Iris pigment epithelial cell (primary cell): ENCODE results near the gene ZPLD1.

Experiments used
- DNase-seq: peaks from one replicate; pipeline ENCODE4 v3.0.0-alpha.2; 2011; ENCODE audit warnings: low read depth

The ZPLD1 gene

DNA sequence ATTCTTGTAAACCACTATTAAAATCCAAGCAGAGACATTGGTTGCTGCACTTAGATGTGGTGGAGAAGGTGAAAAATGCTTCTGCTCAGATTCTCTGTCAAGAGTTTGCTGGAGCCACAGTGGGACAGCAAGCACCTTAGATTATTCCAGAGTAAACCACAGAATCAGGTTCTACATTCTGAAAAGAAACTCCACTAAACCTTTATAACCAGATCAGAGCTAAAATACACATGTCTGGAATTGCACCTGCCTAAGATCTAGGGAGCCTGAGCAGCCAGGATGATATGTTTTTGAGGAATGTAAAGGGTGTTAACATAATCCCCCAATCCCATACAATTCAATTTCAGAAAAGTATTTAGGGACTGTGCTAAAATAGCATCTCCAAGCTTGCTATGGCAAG, at the start of gene ZPLD1:
Gene ZPLD1 (plus strand): TSS at position 301 of the 400 bp plus-strand sequence. CDS start 3,473 bp downstream, outside the sequence.
- no peak for DNase-seq

GRCh38 chr3:102390171-102390864, 44.5 kb upstream of the ZPLD1 start:
- no peak for DNase-seq

- DNase-seq, result no peak
Observed at GRCh38 chr3:102390916-102391315, 43.9 kb upstream of the ZPLD1 start.

DNA sequence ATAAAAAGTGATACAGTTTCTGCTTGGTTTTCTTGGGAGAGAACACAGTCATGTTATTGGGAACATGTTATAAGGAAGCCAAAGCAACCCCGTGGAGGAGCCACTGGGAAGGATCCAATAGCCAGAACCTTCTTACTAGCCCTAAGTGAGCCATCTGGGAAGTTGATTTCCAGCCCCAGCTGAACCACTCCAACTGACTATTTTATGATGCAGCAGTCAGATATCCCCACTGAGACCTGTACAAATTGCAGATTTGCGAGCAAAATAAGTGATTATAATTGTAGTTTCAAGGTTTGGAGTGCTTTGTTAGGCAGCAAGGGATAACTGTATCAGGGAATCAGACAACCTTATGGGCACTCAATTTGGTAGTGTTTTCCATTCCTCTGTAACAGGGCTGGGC, 43.3 kb upstream of the ZPLD1 start:
- DNase-seq, result no peak

DNA sequence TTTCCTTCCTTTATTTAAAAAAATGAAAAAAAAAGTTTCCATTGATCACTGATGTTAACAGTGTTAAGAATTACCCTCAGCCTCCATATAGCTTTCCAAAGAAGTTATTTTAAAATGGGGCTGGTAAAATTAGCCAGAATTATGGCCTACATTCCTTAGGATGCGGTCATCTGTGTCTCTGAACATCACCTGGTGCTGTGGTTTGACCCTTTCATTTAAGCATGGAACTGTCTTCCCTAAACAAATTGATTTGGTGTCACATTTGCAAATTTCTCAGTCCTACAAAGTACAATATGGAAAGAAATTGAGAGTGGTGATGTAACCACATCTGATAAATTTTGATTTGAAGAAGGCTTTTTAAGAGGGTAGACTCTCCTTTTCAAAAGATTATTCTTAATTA, 40.3 kb upstream of the ZPLD1 start:
- no peak for DNase-seq

- DNase-seq, result no peak
Observed at GRCh38 chr3:102398176-102398575, 36.6 kb upstream of the ZPLD1 start.

GRCh38 chr3:102398666-102399065, 36.1 kb upstream of the ZPLD1 start:
- no peak for DNase-seq

GRCh38 chr3:102400142-102400541, 34.7 kb upstream of the ZPLD1 start:
- DNase-seq, result peak; percentile 34

DNA sequence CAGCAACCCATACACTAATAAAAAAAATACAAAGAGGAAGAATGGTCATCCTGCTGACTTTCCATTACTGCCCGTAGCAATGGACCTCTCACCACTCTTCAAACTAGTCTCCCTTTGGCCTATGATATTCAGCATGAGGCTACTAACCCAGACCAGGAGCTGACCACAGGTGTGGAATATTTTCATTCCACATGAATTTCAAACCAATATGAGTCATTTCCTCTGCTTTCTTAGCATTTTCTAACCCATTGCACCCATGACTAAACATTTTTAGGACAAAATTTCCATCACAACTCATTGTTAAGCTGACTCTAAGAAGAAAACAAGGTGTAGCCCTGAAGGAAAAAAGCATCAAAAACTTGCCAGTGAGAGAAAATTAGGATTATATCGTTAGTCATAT, 34.0 kb upstream of the ZPLD1 start:
- peak; percentile 74 for DNase-seq

DNA sequence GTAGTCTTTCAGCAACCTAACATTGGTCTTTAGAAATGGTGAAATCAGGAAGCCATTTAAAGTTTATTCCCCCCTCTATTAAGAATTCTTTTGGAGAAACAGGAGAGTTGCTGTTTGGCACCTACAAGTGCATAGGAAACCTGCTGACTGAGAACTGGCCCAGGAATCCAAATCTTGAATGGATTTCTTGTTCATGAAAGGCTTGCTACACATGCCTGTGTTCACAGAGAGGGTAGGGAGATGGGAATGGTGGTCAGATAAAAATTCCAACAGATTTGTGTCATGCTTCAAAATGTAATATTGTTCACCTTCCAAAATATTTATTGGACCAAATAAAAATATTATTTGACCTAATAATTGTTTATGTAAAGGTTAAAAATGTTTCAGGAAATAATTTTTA, 24.2 kb upstream of the ZPLD1 start:
- peak; percentile 7 for DNase-seq

DNA sequence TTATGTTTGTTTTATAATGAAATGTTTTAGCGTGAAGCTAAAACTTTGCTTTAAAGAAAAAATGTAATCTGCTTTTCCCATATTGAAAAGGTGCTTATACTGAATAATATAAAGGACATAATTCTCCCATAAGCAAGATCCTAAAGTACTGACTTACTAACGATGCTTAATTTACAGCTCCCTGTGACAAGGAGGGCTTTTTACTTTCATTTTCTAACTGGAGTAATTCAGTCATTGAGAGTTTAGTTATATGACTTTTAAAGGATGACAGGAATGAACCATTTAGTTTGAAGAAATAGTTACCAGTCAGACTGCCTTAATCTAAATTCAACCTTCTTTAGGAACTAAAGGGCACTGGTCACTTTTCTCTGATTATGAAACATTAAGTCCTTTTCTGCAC, 19.3 kb upstream of the ZPLD1 start:
- no peak for DNase-seq

DNA sequence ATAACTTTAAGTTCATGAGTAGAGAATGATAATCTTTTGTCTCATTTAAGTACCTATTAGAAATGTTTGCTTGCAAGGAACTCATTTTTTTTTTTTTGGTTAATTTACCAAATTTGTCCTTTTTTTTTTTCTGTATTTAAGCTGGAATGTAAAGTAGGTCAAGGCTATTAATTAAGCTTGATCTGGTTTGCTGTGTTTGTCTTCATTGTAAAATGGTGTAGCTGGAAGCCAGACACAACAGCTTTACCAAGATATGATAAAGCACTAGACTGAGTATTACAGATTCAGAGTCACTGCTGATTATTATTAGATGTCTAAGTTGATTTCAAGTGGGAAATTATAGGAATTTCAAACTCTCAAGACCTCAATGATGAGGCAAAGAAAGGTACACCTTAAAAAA, 15.0 kb upstream of the ZPLD1 start:
- DNase-seq, result no peak

GRCh38 chr3:102441832-102442231, 7.0 kb downstream of the ZPLD1 start:
- DNase-seq, result peak; percentile 57

DNA sequence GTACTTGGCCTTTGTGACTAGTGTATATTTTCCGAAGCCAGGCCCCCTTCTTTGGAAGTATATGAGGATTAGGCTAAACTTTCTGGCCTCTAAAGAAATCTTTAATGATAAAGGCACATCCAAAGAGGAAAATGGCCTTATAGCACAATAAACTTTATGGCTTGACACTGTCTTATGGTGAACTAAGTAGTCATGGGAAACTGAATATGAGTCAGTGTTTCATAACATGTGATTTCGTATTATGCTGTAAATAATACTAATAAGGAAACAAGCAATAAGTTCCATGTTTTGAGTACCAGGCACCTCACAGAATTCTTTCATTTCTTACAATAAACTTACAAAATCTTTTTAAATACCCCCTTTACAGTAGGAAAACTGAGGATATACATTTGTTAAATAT, 8.2 kb downstream of the ZPLD1 start:
- peak; percentile 58 for DNase-seq

DNA sequence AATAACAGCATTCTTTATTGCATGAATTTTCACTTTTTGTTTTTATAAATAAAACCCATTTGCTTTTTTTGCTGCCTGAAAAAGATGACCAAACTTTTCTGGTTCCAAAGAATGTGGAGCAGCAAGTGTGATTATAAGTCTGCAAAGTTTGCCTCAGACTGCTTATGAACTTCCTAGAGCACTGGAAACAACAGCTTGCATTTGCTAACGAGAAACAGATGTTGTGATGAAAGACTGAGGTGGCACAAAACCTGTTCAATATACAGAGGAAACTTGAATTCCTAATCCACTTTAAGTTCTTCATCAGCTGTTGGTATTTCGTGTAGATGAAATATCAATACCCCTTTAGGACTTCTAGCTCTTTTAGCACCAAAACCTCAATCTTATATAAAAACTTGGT, 9.3 kb downstream of the ZPLD1 start:
- DNase-seq, result peak; percentile 68

DNA sequence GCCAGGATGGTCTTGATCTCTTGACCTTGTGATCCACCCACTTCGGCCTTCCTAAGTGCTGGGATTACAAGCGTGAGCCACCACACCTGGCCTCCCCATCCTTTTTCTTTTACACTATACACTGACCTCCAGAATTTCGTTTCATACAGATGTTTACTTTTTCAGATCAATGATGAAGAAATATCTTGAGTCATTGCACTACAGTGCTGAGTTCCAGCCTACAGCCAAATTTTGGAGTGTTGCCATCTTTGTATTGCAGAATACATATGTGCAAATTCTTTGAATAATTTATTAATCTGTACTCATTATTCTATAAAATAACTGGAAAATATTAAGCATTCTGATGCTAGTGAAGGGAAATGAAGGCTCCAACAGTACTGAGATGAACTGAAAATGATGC, 12.5 kb downstream of the ZPLD1 start:
- peak; percentile 80 for DNase-seq

GRCh38 chr3:102449341-102449740, 14.5 kb downstream of the ZPLD1 start:
- peak; percentile 36 for DNase-seq

DNA sequence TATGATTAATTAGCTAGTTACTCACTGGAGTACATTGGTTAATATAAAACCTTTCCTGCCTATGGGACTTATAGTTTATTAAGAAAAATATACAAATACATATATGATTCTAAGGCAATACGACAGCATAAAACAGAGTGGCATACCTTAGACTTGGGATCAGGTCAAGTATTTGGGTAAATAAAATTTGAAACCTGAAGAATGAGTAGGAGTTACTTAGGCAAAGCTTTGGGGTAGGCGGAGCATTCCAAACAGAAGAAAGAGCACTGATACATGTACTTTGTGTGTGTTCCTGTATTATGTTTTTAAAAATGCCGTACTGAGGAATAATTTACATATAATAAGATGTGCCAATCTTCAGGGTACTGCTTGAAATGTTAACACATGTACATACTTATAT, 15.1 kb downstream of the ZPLD1 start:
- no peak for DNase-seq

DNA sequence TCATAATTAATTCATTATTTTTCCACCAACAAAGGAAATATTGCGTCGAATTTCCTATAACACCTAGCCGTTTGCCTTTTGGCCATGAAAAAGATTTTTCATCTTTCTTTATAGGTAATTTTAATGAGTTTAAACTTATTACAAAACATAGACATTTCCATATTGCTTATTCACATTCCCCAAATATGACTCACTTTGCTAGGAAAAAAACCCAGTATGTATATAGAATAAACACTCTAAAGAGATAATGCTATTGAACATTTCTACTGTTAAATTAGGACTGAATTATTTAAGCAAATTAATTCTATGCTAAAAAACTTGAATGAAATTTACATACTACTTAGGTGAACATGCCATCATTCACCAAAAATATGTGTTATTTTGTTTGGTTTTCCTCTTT, 16.2 kb downstream of the ZPLD1 start:
- no peak for DNase-seq

GRCh38 chr3:102451543-102451942, 16.7 kb downstream of the ZPLD1 start:
- no peak for DNase-seq

- DNase-seq, result no peak
Observed at GRCh38 chr3:102454181-102454580, 19.4 kb downstream of the ZPLD1 start.

DNA sequence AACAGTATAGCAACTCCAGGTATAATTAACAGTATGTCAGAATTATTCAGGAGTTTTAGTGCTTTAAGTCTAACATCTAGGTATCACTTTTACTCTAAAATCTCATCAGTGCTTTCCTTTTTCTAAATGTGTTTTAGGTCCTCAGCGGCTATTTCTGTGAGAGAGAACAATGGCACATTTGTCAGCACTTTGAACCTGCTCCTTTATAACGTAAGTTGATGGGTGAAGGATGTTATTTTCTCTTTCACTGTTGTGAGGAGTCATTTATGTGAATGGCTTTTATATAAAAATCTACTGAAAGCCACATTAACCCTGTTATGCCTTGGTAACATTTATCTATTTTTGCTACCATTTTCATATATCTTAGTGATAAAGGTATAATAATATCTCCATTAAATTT, 22.8 kb downstream of the ZPLD1 start:
- DNase-seq, result no peak

DNA sequence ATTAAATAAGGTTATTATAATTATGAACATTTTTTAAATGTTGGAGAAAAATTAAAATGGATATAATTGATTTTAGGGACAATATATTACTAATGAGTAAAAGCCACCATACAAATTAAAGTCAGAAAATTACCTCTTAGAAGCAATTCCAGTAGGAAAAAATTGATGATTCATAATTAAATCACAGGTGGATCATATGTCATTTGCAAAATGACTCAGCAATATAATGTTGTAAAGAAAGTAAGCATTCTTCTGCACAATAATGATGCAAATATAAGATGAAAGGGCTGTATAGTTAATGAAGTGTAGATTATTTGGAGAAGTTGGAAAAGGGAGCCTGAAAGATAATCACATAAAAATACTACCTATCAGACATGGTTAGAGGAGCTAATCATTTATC, 25.8 kb downstream of the ZPLD1 start:
- DNase-seq, result no peak

DNA sequence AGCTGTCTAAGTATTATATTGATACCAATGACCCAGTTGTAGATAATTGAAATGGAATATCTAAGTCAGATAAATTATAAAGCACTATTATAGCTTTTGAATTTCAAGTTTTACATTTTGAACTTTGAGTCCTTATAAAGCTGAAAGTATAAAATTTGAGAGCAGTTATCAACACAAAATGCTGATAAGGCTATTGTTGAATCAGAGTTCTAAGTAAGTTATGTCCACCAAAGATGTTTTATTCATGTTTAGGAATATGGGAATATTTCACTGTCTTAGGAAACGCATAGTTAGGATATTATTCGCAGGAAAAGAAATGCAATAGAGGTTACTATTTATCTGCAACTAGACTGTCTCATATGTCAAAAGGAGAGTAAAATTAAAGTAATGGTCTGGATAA, 29.4 kb downstream of the ZPLD1 start:
- DNase-seq, result no peak

GRCh38 chr3:102466001-102466400, 31.2 kb downstream of the ZPLD1 start:
- no peak for DNase-seq
